ENCODE measurements around the gene MYEOV.
A peak's percentile ranks its signal among the peaks of the same experiment; 100 is the strongest.

The MYEOV gene

DNA sequence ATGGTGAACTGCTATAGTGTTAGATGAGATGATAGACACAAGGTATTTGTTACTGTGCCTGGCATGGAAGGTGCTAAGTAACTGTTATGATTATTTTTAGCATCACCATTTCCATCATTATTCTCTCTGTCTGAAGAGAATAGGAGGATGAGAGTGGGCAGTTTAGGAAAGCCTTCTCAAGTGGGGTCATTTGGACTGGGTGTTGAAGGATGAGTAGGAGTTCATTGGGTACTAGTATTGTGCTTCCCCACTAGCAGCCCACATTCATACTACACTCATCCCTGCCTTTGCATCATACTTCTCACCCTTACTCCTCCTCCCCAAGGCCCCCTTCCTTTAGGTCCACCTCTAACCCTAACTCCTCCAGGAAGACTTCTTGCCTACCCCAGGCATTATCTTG is 20.6 kb downstream of the MYEOV start:
- TF ChIP-seq, protein P1, sequence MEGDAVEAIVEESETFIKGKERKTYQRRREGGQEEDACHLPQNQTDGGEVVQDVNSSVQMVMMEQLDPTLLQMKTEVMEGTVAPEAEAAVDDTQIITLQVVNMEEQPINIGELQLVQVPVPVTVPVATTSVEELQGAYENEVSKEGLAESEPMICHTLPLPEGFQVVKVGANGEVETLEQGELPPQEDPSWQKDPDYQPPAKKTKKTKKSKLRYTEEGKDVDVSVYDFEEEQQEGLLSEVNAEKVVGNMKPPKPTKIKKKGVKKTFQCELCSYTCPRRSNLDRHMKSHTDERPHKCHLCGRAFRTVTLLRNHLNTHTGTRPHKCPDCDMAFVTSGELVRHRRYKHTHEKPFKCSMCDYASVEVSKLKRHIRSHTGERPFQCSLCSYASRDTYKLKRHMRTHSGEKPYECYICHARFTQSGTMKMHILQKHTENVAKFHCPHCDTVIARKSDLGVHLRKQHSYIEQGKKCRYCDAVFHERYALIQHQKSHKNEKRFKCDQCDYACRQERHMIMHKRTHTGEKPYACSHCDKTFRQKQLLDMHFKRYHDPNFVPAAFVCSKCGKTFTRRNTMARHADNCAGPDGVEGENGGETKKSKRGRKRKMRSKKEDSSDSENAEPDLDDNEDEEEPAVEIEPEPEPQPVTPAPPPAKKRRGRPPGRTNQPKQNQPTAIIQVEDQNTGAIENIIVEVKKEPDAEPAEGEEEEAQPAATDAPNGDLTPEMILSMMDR (IDR thresholded peaks at IDR 0.05; ENCODE audit: low read length, missing control alignments) = no peak
- no peak overlapping the region for H3K4me3 ChIP-seq (replicated peaks; ENCODE audit: low read depth, low read length)
- DNase-seq (ENCODE audit: low read depth) = no peak

GRCh38 chr11:69316956-69317355 is 23.0 kb downstream of the MYEOV start:
- TF ChIP-seq, protein P1 (IDR thresholded peaks at IDR 0.05; ENCODE audit: low read length, missing control alignments) = no peak
- DNase-seq (ENCODE audit: low read depth) = no peak
- no peak overlapping the region for H3K4me3 ChIP-seq (replicated peaks; ENCODE audit: low read depth, low read length)

DNA sequence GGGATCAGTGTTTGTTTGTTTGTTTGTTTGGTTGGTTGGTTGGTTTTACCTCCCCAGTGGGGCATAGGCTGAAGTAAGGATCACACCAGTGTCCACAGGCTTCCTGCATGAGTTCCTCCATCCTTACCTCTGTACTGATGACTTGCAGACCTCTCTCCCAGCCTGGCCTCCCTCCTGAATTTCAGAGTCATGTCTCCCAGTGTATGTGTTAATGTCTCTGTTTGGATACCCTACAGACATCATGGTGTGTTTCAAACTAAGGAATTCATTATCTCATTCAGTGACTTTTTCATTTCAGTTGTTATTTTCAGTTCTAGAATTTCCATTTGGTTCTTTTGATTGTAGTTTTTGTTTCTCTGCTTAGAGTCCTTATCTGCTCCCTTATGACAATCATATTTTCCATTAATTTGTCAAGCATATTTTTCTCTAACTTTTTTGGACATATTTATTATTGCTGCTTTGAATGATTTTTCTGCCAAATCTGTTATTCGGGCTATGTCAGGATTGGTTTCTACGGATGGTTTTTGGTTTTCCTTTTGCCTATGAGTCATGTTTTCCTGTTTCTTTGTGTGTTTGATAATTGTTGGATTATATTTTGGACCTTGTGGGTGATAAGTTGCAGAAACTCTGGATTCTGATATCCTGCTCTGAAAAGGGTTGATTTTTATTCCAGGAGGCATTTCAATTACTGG is 23.6 kb downstream of the MYEOV start:
- TF ChIP-seq, protein P1 (IDR thresholded peaks at IDR 0.05; ENCODE audit: low read length, missing control alignments) = no peak
- peak; percentile 60 for DNase-seq (ENCODE audit: low read depth)
- no peak overlapping the region for H3K4me3 ChIP-seq (replicated peaks; ENCODE audit: low read depth, low read length)

DNA sequence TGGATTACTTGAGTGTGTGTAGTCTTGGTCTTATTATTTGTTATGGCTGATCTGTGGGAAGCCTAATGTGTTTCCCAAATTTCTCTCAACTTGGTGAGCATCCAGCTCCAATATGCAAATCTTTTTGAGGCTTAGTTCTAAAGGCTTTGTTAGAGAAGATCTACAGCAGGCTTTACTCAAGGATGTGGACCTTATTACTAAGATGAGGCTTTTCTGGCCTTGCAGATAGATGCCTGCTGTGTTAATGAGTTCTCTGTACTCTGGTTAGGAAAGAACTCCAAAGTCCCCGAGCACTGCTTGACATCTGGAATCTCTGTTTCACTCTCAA is 24.1 kb downstream of the MYEOV start:
- no peak for DNase-seq (ENCODE audit: low read depth)
- TF ChIP-seq, protein P1 (IDR thresholded peaks at IDR 0.05; ENCODE audit: low read length, missing control alignments) = no peak
- H3K4me3 ChIP-seq (replicated peaks; ENCODE audit: low read depth, low read length) = no peak overlapping the region

- no peak for DNase-seq (ENCODE audit: low read depth)
- no peak overlapping the region for H3K4me3 ChIP-seq (replicated peaks; ENCODE audit: low read depth, low read length)
- TF ChIP-seq, protein P1 (IDR thresholded peaks at IDR 0.05; ENCODE audit: low read length, missing control alignments) = no peak
Measured at GRCh38 chr11:69319255-69320106, 25.5 kb downstream of the MYEOV start.

DNA sequence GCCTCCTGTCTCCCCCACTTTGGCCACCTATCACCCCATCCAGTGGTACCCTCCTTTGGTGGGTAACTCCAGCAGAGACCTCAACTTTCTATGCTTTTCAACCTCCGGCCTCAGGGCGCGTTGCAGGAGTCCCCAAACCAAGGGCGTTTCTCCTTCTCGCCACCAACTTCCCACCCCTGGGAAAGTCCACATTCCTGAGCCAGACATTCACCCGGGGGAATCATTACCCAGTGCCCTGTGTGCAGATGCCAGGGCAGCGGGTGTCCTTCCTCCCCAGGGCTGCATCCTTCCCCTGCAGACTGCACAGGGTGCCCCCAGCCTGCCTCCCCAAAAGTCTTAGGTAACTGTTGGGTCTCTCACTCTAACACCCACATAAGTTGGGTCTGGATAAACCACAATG is 26.4 kb downstream of the MYEOV start:
- no peak overlapping the region for H3K4me3 ChIP-seq (replicated peaks; ENCODE audit: low read depth, low read length)
- TF ChIP-seq, protein P1 (IDR thresholded peaks at IDR 0.05; ENCODE audit: low read length, missing control alignments) = no peak
- no peak for DNase-seq (ENCODE audit: low read depth)

All from fibroblast of pulmonary artery (primary cell).